OCI-LY7 (cell line): ENCODE data around the gene PHF14. TPM values are rescaled to one million over a fixed set of nuclear protein-coding genes. Genes with fewer than 3 reads are reported as not detected.

ENCODE experiments used
- BruUV-seq: library from RNA; stranded (reverse); fragments of 400-500 nt; replicated peaks from 2 replicates; lab custom pipeline; 2021; lab: Mats Ljungman, UMichigan
- CTCF ChIA-PET: fragments of 300-600 bp; sonication (Branson Sonifier 250); formaldehyde crosslinking; loops from one replicate; lab custom pipeline; 2022; ENCODE audit warnings: antibody characterized with exemption; ENCODE audit not compliant: unreplicated experiment; lab: Charles Lee
- POLR2A ChIA-PET: fragments of 300-600 bp; sonication (Branson Sonifier 250); formaldehyde crosslinking; loops from one replicate; lab custom pipeline; 2022; ENCODE audit warnings: antibody characterized with exemption; lab: Charles Lee
- DNase-seq: peaks from one replicate; pipeline ENCODE4 v3.0.0-alpha.2; 2015; ENCODE audit warnings: low spot score
- H2AFZ ChIP-seq: fragments of 200-600 bp; sonication (generic), shearing (Covaris generic); 2 replicates; pipeline ENCODE4 v1.6.1; 2014; ENCODE audit warnings: mild to moderate bottlenecking, antibody characterized with exemption, low read length, moderate library complexity
- H3K27ac ChIP-seq: fragments of 200-600 bp; sonication (generic); 2 replicates; pipeline ENCODE4 v1.5.1; 2014; ENCODE audit warnings: mixed run types, low read depth, mild to moderate bottlenecking, moderate library complexity, low read length, inconsistent platforms; ENCODE audit not compliant: poor library complexity, severe bottlenecking
- H3K36me3 ChIP-seq: fragments of 200-600 bp; sonication (generic); 2 replicates; pipeline ENCODE4 v1.6.1; 2014; ENCODE audit warnings: mild to moderate bottlenecking, antibody characterized with exemption, low read length, moderate library complexity, mixed read lengths; ENCODE audit not compliant: insufficient read depth
- H3K4me1 ChIP-seq: fragments of 200-600 bp; sonication (generic); 2 replicates; pipeline ENCODE4 v1.5.1; 2014; ENCODE audit warnings: mild to moderate bottlenecking, low read length; ENCODE audit not compliant: insufficient read depth, poor library complexity, severe bottlenecking
- H3K4me2 ChIP-seq: fragments of 200-600 bp; sonication (generic); 2 replicates; pipeline ENCODE4 v1.6.1; 2014; ENCODE audit warnings: mild to moderate bottlenecking, low read length
- H3K4me3 ChIP-seq: fragments of 200-600 bp; sonication (generic); 2 replicates; pipeline ENCODE4 v1.5.1; 2014; ENCODE audit warnings: mild to moderate bottlenecking, low read depth, low read length; ENCODE audit not compliant: poor library complexity, severe bottlenecking
- H3K79me2 ChIP-seq: fragments of 200-600 bp; sonication (generic); 2 replicates; pipeline ENCODE4 v1.6.1; 2016; ENCODE audit warnings: low read depth, mild to moderate bottlenecking, low read length, moderate library complexity, mixed read lengths; ENCODE audit not compliant: insufficient read depth
- H3K9me2 ChIP-seq: fragments of 200-600 bp; sonication (generic); 2 replicates; pipeline ENCODE4 v1.6.1; 2016; ENCODE audit warnings: mild to moderate bottlenecking, low read length, mixed read lengths; ENCODE audit not compliant: insufficient read depth
- H3K9me3 ChIP-seq: fragments of 200-600 bp; sonication (generic); 2 replicates; pipeline ENCODE4 v1.6.1; 2014; ENCODE audit warnings: mild to moderate bottlenecking, mixed run types, low read length, mixed read lengths
- H4K20me1 ChIP-seq: fragments of 200-600 bp; sonication (generic); 2 replicates; pipeline ENCODE4 v1.6.1; 2014; ENCODE audit warnings: mild to moderate bottlenecking, antibody characterized with exemption, low read length, moderate library complexity, mixed read lengths; ENCODE audit not compliant: insufficient read depth
- CTCF ChIP-seq: fragments of 200-600 bp; sonication (generic); conservative IDR thresholded peaks from 2 replicates; pipeline ENCODE4 v1.5.1; 2014; ENCODE audit warnings: mild to moderate bottlenecking, antibody characterized with exemption, low read length, moderate library complexity, mixed read lengths
- EZH2phosphoT487 ChIP-seq: fragments of 200-600 bp; sonication (generic); IDR thresholded peaks from 2 replicates; pipeline ENCODE4 v1.6.1; 2018; ENCODE audit warnings: low read depth, borderline replicate concordance, mild to moderate bottlenecking, mixed run types, antibody characterized with exemption, low read length, moderate library complexity, mixed read lengths
- intact Hi-C: fragments of 100-400 bp; cut with micrococcal nuclease; formaldehyde crosslinking; loops from one replicate; pipeline ENCODE4 v1.10.0; 2022; ENCODE audit not compliant: unreplicated experiment
- total RNA-seq, 2 experiments: library from RNA; depleted of rRNA in 1 of 2; stranded (reverse); fragments of >200 nt in 1 of 2; shearing (Covaris generic) in 1 of 2; gene quantifications; 2 replicates each; pipeline ENCODE4 v1.2.3, GENCODE V29; 2014 to 2022

Gene PHF14
- total RNA-seq, 2 experiments from 2014 or later, result 39.9 to 55.5 TPM

GRCh38 chr7:11130012-11130411 lies 156.3 kb downstream of the PHF14 start:
- H3K27ac ChIP-seq, result no peak overlapping the region
- DNase-seq, result no peak
- no peak overlapping the region for H3K4me2 ChIP-seq
- no peaks in the 10 kb centered on the region for H3K79me2 ChIP-seq
- no peaks in the 10 kb centered on the region for H3K9me2 ChIP-seq
- H2AFZ ChIP-seq, result no peak overlapping the region
- no peaks in the 10 kb centered on the region for H3K9me3 ChIP-seq
- no peak overlapping the region for H3K4me3 ChIP-seq
- TF ChIP-seq EZH2phosphoT487 (no peak), CTCF (no peak)
- POLR2A ChIA-PET, result no interaction called here
- BruUV-seq, result no TSS peak
- no peaks in the 10 kb centered on the region for H3K4me1 ChIP-seq
- peaks cover 14% of the 10 kb centered on the region; the same call in 1 of the 2 replicates for H3K36me3 ChIP-seq
- intact Hi-C loops, result no loop called here
- 0 out of 2 replicates have a peak, but pooled peaks cover 6% of the 10 kb centered on the region for H4K20me1 ChIP-seq
- CTCF ChIA-PET, result no interaction called here

- no peak overlapping the region for H3K4me3 ChIP-seq
- POLR2A ChIA-PET, result no interaction called here
- BruUV-seq, result no TSS peak
Measured at GRCh38 chr7:11130601-11131000, 156.9 kb downstream of the PHF14 start.

More at GRCh38 chr7:11130601-11131000, 156.9 kb downstream of the PHF14 start:
- Histone ChIP-seq H3K27ac (no peak overlapping the region), H3K79me2 (no peaks in the 10 kb centered on the region), H3K4me2 (no peak overlapping the region), H3K4me1 (no peaks in the 10 kb centered on the region), H3K9me3 (no peaks in the 10 kb centered on the region), H3K9me2 (no peaks in the 10 kb centered on the region), H2AFZ (no peak overlapping the region), H4K20me1 (0 out of 2 replicates have a peak, but pooled peaks cover 6% of the 10 kb centered on the region), H3K36me3 (peaks cover 15% of the 10 kb centered on the region; the same call in 1 of the 2 replicates)
- CTCF ChIA-PET, result no interaction called here
- intact Hi-C loops, result no loop called here
- DNase-seq, result no peak
- no peak for TF ChIP-seq EZH2phosphoT487
- TF ChIP-seq CTCF, result no peak
